ENCODE results near the gene ZAP70.

DNA sequence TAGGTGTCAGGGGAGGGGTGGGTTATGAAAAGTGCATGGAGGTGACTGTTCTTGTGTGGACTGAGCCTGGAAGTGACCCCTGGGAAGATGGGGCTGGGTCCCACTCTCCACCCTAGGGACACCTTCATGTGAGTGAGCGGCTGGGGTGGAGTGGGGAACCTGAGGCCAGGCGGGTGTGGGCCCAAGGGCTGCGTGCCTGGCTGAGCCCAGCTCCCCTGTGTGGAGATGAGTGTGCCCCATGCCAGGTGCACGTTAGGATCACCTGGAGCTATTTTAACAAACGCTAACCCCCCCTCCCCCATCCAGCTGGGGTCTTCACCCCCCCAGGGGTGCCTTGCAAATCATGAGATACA, 26.5 kb downstream of the ZAP70 start:
- TF ChIP-seq, protein P1, sequence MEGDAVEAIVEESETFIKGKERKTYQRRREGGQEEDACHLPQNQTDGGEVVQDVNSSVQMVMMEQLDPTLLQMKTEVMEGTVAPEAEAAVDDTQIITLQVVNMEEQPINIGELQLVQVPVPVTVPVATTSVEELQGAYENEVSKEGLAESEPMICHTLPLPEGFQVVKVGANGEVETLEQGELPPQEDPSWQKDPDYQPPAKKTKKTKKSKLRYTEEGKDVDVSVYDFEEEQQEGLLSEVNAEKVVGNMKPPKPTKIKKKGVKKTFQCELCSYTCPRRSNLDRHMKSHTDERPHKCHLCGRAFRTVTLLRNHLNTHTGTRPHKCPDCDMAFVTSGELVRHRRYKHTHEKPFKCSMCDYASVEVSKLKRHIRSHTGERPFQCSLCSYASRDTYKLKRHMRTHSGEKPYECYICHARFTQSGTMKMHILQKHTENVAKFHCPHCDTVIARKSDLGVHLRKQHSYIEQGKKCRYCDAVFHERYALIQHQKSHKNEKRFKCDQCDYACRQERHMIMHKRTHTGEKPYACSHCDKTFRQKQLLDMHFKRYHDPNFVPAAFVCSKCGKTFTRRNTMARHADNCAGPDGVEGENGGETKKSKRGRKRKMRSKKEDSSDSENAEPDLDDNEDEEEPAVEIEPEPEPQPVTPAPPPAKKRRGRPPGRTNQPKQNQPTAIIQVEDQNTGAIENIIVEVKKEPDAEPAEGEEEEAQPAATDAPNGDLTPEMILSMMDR (IDR thresholded peaks at IDR 0.05 in 8 of 11, conservative IDR thresholded peaks at IDR 0.05 in 3 of 11) = no peak
- TF ChIP-seq POLR2AphosphoS5 (IDR thresholded peaks at IDR 0.05) (no peak), POLR2A (IDR thresholded peaks at IDR 0.05) (no peak)

All from spleen (tissue), 7 donors.